Measurements from ENCODE around the gene TNRC18.
A peak's percentile ranks its signal among the peaks of the same experiment; 100 is the strongest.
"Not testable (repeated sequence)": the region's sequence is repeated elsewhere in the genome, so short reads cannot be mapped to it uniquely, and the experiment has no call there.

Gene TNRC18

GRCh38 chr7:5423306-5423975 lies at the start of gene TNRC18:
TSS of gene TNRC18 (minus strand) at chr7:5423834. CDS start at chr7:5421246, 2,588 bp downstream.
- H3K36me3 ChIP-seq (ENCODE audit: control insufficient read depth in 1 of 2, insufficient read depth in 2 of 2, low read length in 2 of 2), result peaks cover 0 to 29% of the 10 kb centered on the region in 2 donors
- H3K27me3 ChIP-seq (ENCODE audit: low read depth, low read length), result no peaks in the 10 kb centered on the region
- no peaks in the 10 kb centered on the region for H3K9me3 ChIP-seq (ENCODE audit: control insufficient read depth in 1 of 2, low read length in 2 of 2)
- H3K27ac ChIP-seq (ENCODE audit: low read length), result peak within 1 kb of the TSS; percentile 98
- peak within 1 kb of the TSS; percentile 91 to 95 for H3K4me3 ChIP-seq (ENCODE audit: low read depth in 1 of 2, low read length in 2 of 2)
- H3K4me1 ChIP-seq (ENCODE audit: control insufficient read depth in 1 of 2, insufficient read depth in 2 of 2, low read length in 2 of 2), result peaks cover 0 to 14% of the 10 kb centered on the region in 2 donors

GRCh38 chr7:5472432-5473315 lies 49.0 kb upstream of the TNRC18 start:
- Histone ChIP-seq H3K27me3 (ENCODE audit: low read depth, low read length) (no peaks in the 10 kb centered on the region), H3K27ac (ENCODE audit: low read length) (no peak overlapping the region), H3K4me3 (ENCODE audit: low read depth in 1 of 2, low read length in 2 of 2) (no peak overlapping the region), H3K4me1 (ENCODE audit: control insufficient read depth in 1 of 2, insufficient read depth in 2 of 2, low read length in 2 of 2) (peaks cover 0 to 9% of the 10 kb centered on the region in 2 donors), H3K9me3 (ENCODE audit: control insufficient read depth in 1 of 2, low read length in 2 of 2) (no peaks in the 10 kb centered on the region), H3K36me3 (ENCODE audit: control insufficient read depth in 1 of 2, insufficient read depth in 2 of 2, low read length in 2 of 2) (no peaks in the 10 kb centered on the region)

GRCh38 chr7:5471623-5472022 lies 48.0 kb upstream of the TNRC18 start:
- not testable (repeated sequence) for H3K4me3 ChIP-seq (ENCODE audit: low read depth in 1 of 2, low read length in 2 of 2); H3K36me3 ChIP-seq (ENCODE audit: control insufficient read depth in 1 of 2, insufficient read depth in 2 of 2, low read length in 2 of 2); H3K4me1 ChIP-seq (ENCODE audit: control insufficient read depth in 1 of 2, insufficient read depth in 2 of 2, low read length in 2 of 2); H3K27ac ChIP-seq (ENCODE audit: low read length); H3K27me3 ChIP-seq (ENCODE audit: low read depth, low read length); H3K9me3 ChIP-seq (ENCODE audit: control insufficient read depth in 1 of 2, low read length in 2 of 2)

- H3K27ac ChIP-seq (ENCODE audit: low read length), result no peak overlapping the region
- H3K4me3 ChIP-seq (ENCODE audit: low read depth in 1 of 2, low read length in 2 of 2), result no peak overlapping the region
- H3K9me3 ChIP-seq (ENCODE audit: control insufficient read depth in 1 of 2, low read length in 2 of 2), result no peaks in the 10 kb centered on the region
- H3K4me1 ChIP-seq (ENCODE audit: control insufficient read depth in 1 of 2, insufficient read depth in 2 of 2, low read length in 2 of 2), result peaks cover 0 to 8% of the 10 kb centered on the region in 2 donors
- H3K36me3 ChIP-seq (ENCODE audit: control insufficient read depth in 1 of 2, insufficient read depth in 2 of 2, low read length in 2 of 2), result no peaks in the 10 kb centered on the region
- no peaks in the 10 kb centered on the region for H3K27me3 ChIP-seq (ENCODE audit: low read depth, low read length)
Observed at GRCh38 chr7:5470816-5471215, 47.2 kb upstream of the TNRC18 start.

- no peak overlapping the region for H3K27ac ChIP-seq (ENCODE audit: low read length)
- no peaks in the 10 kb centered on the region for H3K27me3 ChIP-seq (ENCODE audit: low read depth, low read length)
- H3K9me3 ChIP-seq (ENCODE audit: control insufficient read depth in 1 of 2, low read length in 2 of 2), result no peaks in the 10 kb centered on the region
- peaks cover 0 to 8% of the 10 kb centered on the region in 2 donors for H3K4me1 ChIP-seq (ENCODE audit: control insufficient read depth in 1 of 2, insufficient read depth in 2 of 2, low read length in 2 of 2)
- no peaks in the 10 kb centered on the region for H3K36me3 ChIP-seq (ENCODE audit: control insufficient read depth in 1 of 2, insufficient read depth in 2 of 2, low read length in 2 of 2)
- H3K4me3 ChIP-seq (ENCODE audit: low read depth in 1 of 2, low read length in 2 of 2), result no peak overlapping the region
Observed at GRCh38 chr7:5470167-5470532, 46.5 kb upstream of the TNRC18 start.

- no peaks in the 10 kb centered on the region for H3K27me3 ChIP-seq (ENCODE audit: low read depth, low read length)
- H3K9me3 ChIP-seq (ENCODE audit: control insufficient read depth in 1 of 2, low read length in 2 of 2), result no peaks in the 10 kb centered on the region
- H3K36me3 ChIP-seq (ENCODE audit: control insufficient read depth in 1 of 2, insufficient read depth in 2 of 2, low read length in 2 of 2), result no peaks in the 10 kb centered on the region
- H3K4me3 ChIP-seq (ENCODE audit: low read depth in 1 of 2, low read length in 2 of 2), result no peak overlapping the region
- no peak overlapping the region for H3K27ac ChIP-seq (ENCODE audit: low read length)
- peaks cover 0 to 8% of the 10 kb centered on the region in 2 donors for H3K4me1 ChIP-seq (ENCODE audit: control insufficient read depth in 1 of 2, insufficient read depth in 2 of 2, low read length in 2 of 2)
Observed at GRCh38 chr7:5469375-5470166, 45.9 kb upstream of the TNRC18 start.

GRCh38 chr7:5467645-5468044 lies 44.0 kb upstream of the TNRC18 start:
- Histone ChIP-seq H3K27me3 (ENCODE audit: low read depth, low read length) (no peaks in the 10 kb centered on the region), H3K4me1 (ENCODE audit: control insufficient read depth in 1 of 2, insufficient read depth in 2 of 2, low read length in 2 of 2) (peaks cover 0 to 8% of the 10 kb centered on the region in 2 donors), H3K9me3 (ENCODE audit: control insufficient read depth in 1 of 2, low read length in 2 of 2) (no peaks in the 10 kb centered on the region), H3K4me3 (ENCODE audit: low read depth in 1 of 2, low read length in 2 of 2) (no peak overlapping the region), H3K27ac (ENCODE audit: low read length) (no peak overlapping the region), H3K36me3 (ENCODE audit: control insufficient read depth in 1 of 2, insufficient read depth in 2 of 2, low read length in 2 of 2) (no peaks in the 10 kb centered on the region)

- Histone ChIP-seq H3K27me3 (ENCODE audit: low read depth, low read length) (no peaks in the 10 kb centered on the region), H3K9me3 (ENCODE audit: control insufficient read depth in 1 of 2, low read length in 2 of 2) (no peaks in the 10 kb centered on the region), H3K4me3 (ENCODE audit: low read depth in 1 of 2, low read length in 2 of 2) (no peak overlapping the region), H3K27ac (ENCODE audit: low read length) (no peak overlapping the region), H3K4me1 (ENCODE audit: control insufficient read depth in 1 of 2, insufficient read depth in 2 of 2, low read length in 2 of 2) (peaks cover 0 to 8% of the 10 kb centered on the region in 2 donors), H3K36me3 (ENCODE audit: control insufficient read depth in 1 of 2, insufficient read depth in 2 of 2, low read length in 2 of 2) (no peaks in the 10 kb centered on the region)
Observed at GRCh38 chr7:5466551-5466950, 42.9 kb upstream of the TNRC18 start.

- Histone ChIP-seq H3K27me3 (ENCODE audit: low read depth, low read length) (no peaks in the 10 kb centered on the region), H3K36me3 (ENCODE audit: control insufficient read depth in 1 of 2, insufficient read depth in 2 of 2, low read length in 2 of 2) (no peaks in the 10 kb centered on the region), H3K4me3 (ENCODE audit: low read depth in 1 of 2, low read length in 2 of 2) (no peak overlapping the region), H3K9me3 (ENCODE audit: control insufficient read depth in 1 of 2, low read length in 2 of 2) (no peaks in the 10 kb centered on the region), H3K27ac (ENCODE audit: low read length) (no peak overlapping the region), H3K4me1 (ENCODE audit: control insufficient read depth in 1 of 2, insufficient read depth in 2 of 2, low read length in 2 of 2) (peaks cover 0 to 3% of the 10 kb centered on the region in 2 donors)
Observed at GRCh38 chr7:5463031-5463430, 39.4 kb upstream of the TNRC18 start.

GRCh38 chr7:5462216-5462615 lies 38.6 kb upstream of the TNRC18 start:
- H3K4me3 ChIP-seq (ENCODE audit: low read depth in 1 of 2, low read length in 2 of 2), result no peak overlapping the region
- peaks cover 0 to 10% of the 10 kb centered on the region in 2 donors for H3K4me1 ChIP-seq (ENCODE audit: control insufficient read depth in 1 of 2, insufficient read depth in 2 of 2, low read length in 2 of 2)
- no peak overlapping the region for H3K27ac ChIP-seq (ENCODE audit: low read length)
- no peaks in the 10 kb centered on the region for H3K27me3 ChIP-seq (ENCODE audit: low read depth, low read length)
- H3K36me3 ChIP-seq (ENCODE audit: control insufficient read depth in 1 of 2, insufficient read depth in 2 of 2, low read length in 2 of 2), result no peaks in the 10 kb centered on the region
- no peaks in the 10 kb centered on the region for H3K9me3 ChIP-seq (ENCODE audit: control insufficient read depth in 1 of 2, low read length in 2 of 2)

- Histone ChIP-seq H3K4me3 (ENCODE audit: low read depth in 1 of 2, low read length in 2 of 2) (no peak overlapping the region), H3K9me3 (ENCODE audit: control insufficient read depth in 1 of 2, low read length in 2 of 2) (no peaks in the 10 kb centered on the region), H3K27me3 (ENCODE audit: low read depth, low read length) (no peaks in the 10 kb centered on the region), H3K4me1 (ENCODE audit: control insufficient read depth in 1 of 2, insufficient read depth in 2 of 2, low read length in 2 of 2) (peaks cover 0 to 10% of the 10 kb centered on the region in 2 donors), H3K36me3 (ENCODE audit: control insufficient read depth in 1 of 2, insufficient read depth in 2 of 2, low read length in 2 of 2) (no peaks in the 10 kb centered on the region), H3K27ac (ENCODE audit: low read length) (no peak overlapping the region)
Observed at GRCh38 chr7:5458921-5459480, 35.4 kb upstream of the TNRC18 start.
